HepG2 (cell line): ENCODE results near the gene RPS13. TPM values are rescaled to one million over a fixed set of nuclear protein-coding genes. Genes with fewer than 3 reads are reported as not detected.
"Not testable (repeated sequence)": the region's sequence is repeated elsewhere in the genome, so short reads cannot be mapped to it uniquely, and the experiment has no call there.

Source experiments
- ATAC-seq: fragments of 200-7000 bp; cut with Tn5 transposase; 3 replicates; pipeline ENCODE4 v1.9.1; 2020; ENCODE audit warnings: mild to moderate bottlenecking, moderate library complexity
- BruUV-seq: library from RNA; stranded (reverse); fragments of 400-500 nt; replicated peaks from 2 replicates; lab custom pipeline; 2021; lab: Mats Ljungman, UMichigan
- CTCF ChIA-PET: fragments of 300-600 bp; formaldehyde crosslinking; extraction: SDS; loops from one replicate; lab custom pipeline; 2021; ENCODE audit warnings: low total read pairs, inconsistent platforms, low intra/inter-chr PET ratio; lab: Yijun Ruan, JAX
- POLR2A ChIA-PET: fragments of 350-600 bp; sonication (Branson Sonifier 250); formaldehyde crosslinking; loops from one replicate; lab custom pipeline; 2020; ENCODE audit warnings: antibody characterized with exemption, inconsistent platforms; lab: Yijun Ruan, JAX
- DNase-seq: peaks from one replicate; pipeline ENCODE4 v3.0.0-alpha.2; 2015; ENCODE audit warnings: low spot score
- FAIRE-seq: peaks from 3 replicates; lab custom pipeline; 2011; peaks lifted over from hg19 to GRCh38; lab: Jason Lieb, UNC
- H2AFZ ChIP-seq: one replicate; pipeline ENCODE4 v1.6.1; 2011; ENCODE audit warnings: low read length, inconsistent platforms
- H3K27ac ChIP-seq: fragments of 300-600 bp; 3 replicates; pipeline ENCODE4 v1.8.0; 2011; ENCODE audit warnings: mixed run types, mild to moderate bottlenecking, mixed read lengths, low read length, inconsistent platforms; ENCODE audit not compliant: insufficient read depth; ENCODE audit errors: extremely low read length
- H3K27me3 ChIP-seq, 2 experiments: fragments of 200-600 bp in 1 of 2; 2 replicates in 1 of 2; 3 replicates in 1 of 2; pipeline versions ENCODE4 v1.6.0 to v1.8.0; 2011; ENCODE audit warnings: low read length in 2 of 2, mild to moderate bottlenecking in 2 of 2, moderate library complexity in 2 of 2, inconsistent platforms in 1 of 2; ENCODE audit not compliant: insufficient read depth in 2 of 2, control insufficient read depth in 1 of 2
- H3K36me3 ChIP-seq, 2 experiments: fragments of 200-600 bp in 1 of 2; replicated peaks in 1 of 2; 2 replicates in 1 of 2; 3 replicates in 1 of 2; pipeline versions ENCODE4 v1.5.1 to v1.8.0; 2011; ENCODE audit warnings: low read length in 2 of 2, inconsistent platforms in 1 of 2; ENCODE audit not compliant: insufficient read depth in 2 of 2, control insufficient read depth in 1 of 2
- H3K4me1 ChIP-seq: 2 replicates; pipeline ENCODE4 v1.5.1; 2012; ENCODE audit warnings: low read length, inconsistent platforms; ENCODE audit not compliant: insufficient read depth
- H3K4me2 ChIP-seq: 2 replicates; pipeline ENCODE4 v1.6.0; 2011; ENCODE audit warnings: low read depth, low read length, inconsistent platforms
- H3K4me3 ChIP-seq, 3 experiments: fragments of 200-600 bp in 1 of 3; sonication (generic), shearing (Covaris generic) in 1 of 3; replicated peaks in 1 of 3; 2 replicates each; pipeline ENCODE4 v1.5.1; 2011 to 2016; ENCODE audit warnings: low read length in 3 of 3, inconsistent platforms in 2 of 3, low read depth in 2 of 3, mild to moderate bottlenecking in 2 of 3, control low read depth in 1 of 3, mixed read lengths in 1 of 3; ENCODE audit not compliant: insufficient read depth in 1 of 3
- H3K79me2 ChIP-seq: one replicate; pipeline ENCODE4 v1.6.1; 2011; ENCODE audit warnings: low read length, inconsistent platforms; ENCODE audit not compliant: insufficient read depth
- H3K9ac ChIP-seq: 2 replicates; pipeline ENCODE4 v1.6.0; 2011; ENCODE audit warnings: mild to moderate bottlenecking, low read depth, low read length, inconsistent platforms; ENCODE audit not compliant: insufficient read depth
- H3K9me3 ChIP-seq: 2 replicates; pipeline ENCODE4 v1.5.1; 2012; ENCODE audit warnings: mild to moderate bottlenecking, low read length
- H4K20me1 ChIP-seq: 2 replicates; pipeline ENCODE4 v1.6.0; 2011; ENCODE audit warnings: inconsistent platforms, mild to moderate bottlenecking, low read length, moderate library complexity; ENCODE audit not compliant: insufficient read depth
- CTCF ChIP-seq: sonication (generic); formaldehyde crosslinking; IDR thresholded peaks from 2 replicates; pipeline ENCODE4 v1.5.0; 2020; ENCODE audit warnings: mild to moderate bottlenecking, missing genetic modification reagents, moderate library complexity
- STAG1 ChIP-seq: sonication (generic); formaldehyde crosslinking; IDR thresholded peaks from 2 replicates; pipeline ENCODE4 v1.4.0; 2020; ENCODE audit warnings: missing genetic modification reagents
- WGBS: methylation state at CpG from one replicate; pipeline ENCODE4 v1.1.6; 2017; ENCODE audit warnings: low lambda C conversion rate; 5-methylcytosine and 5-hydroxymethylcytosine counted together
- in situ Hi-C: cut with HindIII; loops from 2 replicates; pipeline ENCODE4 v1.10.0; 2017; ENCODE audit warnings: low pct_unique_long_range_greater_than_20kb; ENCODE audit not compliant: extremely low pct_ligation_motif_present
- intact Hi-C: fragments of 100-400 bp; cut with micrococcal nuclease; formaldehyde crosslinking; loops from one replicate; pipeline ENCODE4 v1.10.0; 2022; ENCODE audit not compliant: unreplicated experiment
- polyA plus RNA-seq, 8 experiments: library from polyadenylated mRNA; depleted of rRNA in 3 of 8; stranded (reverse) in 7 of 8; unstranded in 1 of 8; fragments of >200 nt; fragmentation: Illumina TruSeq in 4 of 8; extraction: Trizol in 4 of 8; gene quantifications; 2 replicates each; pipeline versions ENCODE4 v1.2.1 to v1.2.3, GENCODE V29; 2011 to 2016; ENCODE audit warnings: low read depth in 4 of 8, missing spikeins in 1 of 8, mixed read lengths in 1 of 8; ENCODE audit not compliant: insufficient read depth in 1 of 8
- total RNA-seq, 5 experiments: library from RNA; depleted of rRNA; stranded (reverse); fragments of >200 nt; fragmentation: Illumina TruSeq; extraction: Trizol; gene quantifications; 2 replicates each; pipeline ENCODE4 v1.2.3, GENCODE V29; 2016; ENCODE audit warnings: low read depth in 1 of 5

RPS13 gene
- total and polyA plus RNA-seq, 2 of the 13 experiments (the other 11 are each of a cell fraction or from before 2014, with no cell fraction given), result 1,542 to 2,245 TPM

GRCh38 chr11:17107745-17108144 is 30.3 kb upstream of the RPS13 start:
- H3K4me3 ChIP-seq, H2AFZ ChIP-seq, H3K4me2 ChIP-seq, H3K9me3 ChIP-seq, H3K27me3 ChIP-seq, H3K27ac ChIP-seq, H3K4me1 ChIP-seq, H4K20me1 ChIP-seq, H3K9ac ChIP-seq, intact Hi-C loops, H3K79me2 ChIP-seq, FAIRE-seq, BruUV-seq: not testable (repeated sequence)
- WGBS, result 89% methylated on average over 6 of the region's 6 CpGs
- DNase-seq (peak; percentile 9), ATAC-seq (peak; percentile 80)
- TF ChIP-seq CTCF (CRISPR knock-in tag), result peak; percentile 54
- peak; percentile 49 for TF ChIP-seq STAG1 (CRISPR knock-in tag)
- in situ Hi-C loops, result loop anchor here (25.0 kb wide), 1 partner anchor 155 kb away; no protein-coding TSS in a partner anchor
- H3K36me3 ChIP-seq, result peaks cover 18 to 53% of the 10 kb centered on the region in 2 experiments
- CTCF ChIA-PET, result interaction anchor here (1.0 kb wide), 1 partner anchor 161 kb away, joined by 3 read pairs; no protein-coding TSS in a partner anchor
- POLR2A ChIA-PET, result interaction anchor here (1.0 kb wide), 1 partner anchor 30 kb away, joined by 3 read pairs; the partner anchor contains the start of gene RPS13

- H3K36me3 ChIP-seq, result peaks cover 20 to 57% of the 10 kb centered on the region in 2 experiments
- H3K9ac ChIP-seq, H2AFZ ChIP-seq, ATAC-seq, DNase-seq, BruUV-seq, H3K9me3 ChIP-seq, H3K4me3 ChIP-seq, H3K79me2 ChIP-seq, H4K20me1 ChIP-seq, CTCF ChIA-PET, POLR2A ChIA-PET, H3K4me1 ChIP-seq, H3K4me2 ChIP-seq, FAIRE-seq, H3K27ac ChIP-seq, H3K27me3 ChIP-seq, intact Hi-C loops: not testable (repeated sequence)
- 98% methylated on average over 9 of the region's 9 CpGs for WGBS
- in situ Hi-C loops, result loop anchor here (25.0 kb wide), 1 partner anchor 157 kb away; no protein-coding TSS in a partner anchor
Observed at GRCh38 chr11:17105404-17106040, 28.1 kb upstream of the RPS13 start.
